HG03565 (cell line): ENCODE results near the gene GREB1.

Experiments used
- ATAC-seq: cut with Tn5 transposase; IDR thresholded peaks from one replicate; pipeline ENCODE4 v1.9.1; 2021; ENCODE audit warnings: mild to moderate bottlenecking, moderate library complexity; ENCODE audit not compliant: unreplicated experiment

The GREB1 gene

GRCh38 chr2:11678306-11678960 lies 144.6 kb downstream of the GREB1 start:
- ATAC-seq: no peak

DNA sequence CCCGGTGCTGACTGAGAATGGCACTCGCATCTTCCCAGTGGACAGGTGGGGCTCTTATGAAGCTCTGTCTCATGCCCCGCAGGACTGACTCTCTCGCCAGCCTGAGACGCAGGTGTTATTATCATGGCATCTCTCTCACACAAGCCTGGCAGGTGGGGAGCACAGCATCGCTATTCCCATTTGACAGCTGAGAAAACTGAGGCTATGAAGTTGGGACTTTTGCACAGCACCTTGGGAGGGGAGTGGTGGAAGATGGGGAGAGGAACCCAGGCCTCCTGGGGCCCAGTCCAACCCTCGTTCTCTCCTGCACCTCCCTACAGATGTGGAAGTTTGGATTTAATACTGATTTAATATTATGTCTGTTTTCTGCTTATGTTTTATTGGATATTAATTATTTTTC lies 145.2 kb downstream of the GREB1 start:
- ATAC-seq: no peak

- ATAC-seq: no peak
Measured at GRCh38 chr2:11679486-11680181, 145.8 kb downstream of the GREB1 start.

DNA sequence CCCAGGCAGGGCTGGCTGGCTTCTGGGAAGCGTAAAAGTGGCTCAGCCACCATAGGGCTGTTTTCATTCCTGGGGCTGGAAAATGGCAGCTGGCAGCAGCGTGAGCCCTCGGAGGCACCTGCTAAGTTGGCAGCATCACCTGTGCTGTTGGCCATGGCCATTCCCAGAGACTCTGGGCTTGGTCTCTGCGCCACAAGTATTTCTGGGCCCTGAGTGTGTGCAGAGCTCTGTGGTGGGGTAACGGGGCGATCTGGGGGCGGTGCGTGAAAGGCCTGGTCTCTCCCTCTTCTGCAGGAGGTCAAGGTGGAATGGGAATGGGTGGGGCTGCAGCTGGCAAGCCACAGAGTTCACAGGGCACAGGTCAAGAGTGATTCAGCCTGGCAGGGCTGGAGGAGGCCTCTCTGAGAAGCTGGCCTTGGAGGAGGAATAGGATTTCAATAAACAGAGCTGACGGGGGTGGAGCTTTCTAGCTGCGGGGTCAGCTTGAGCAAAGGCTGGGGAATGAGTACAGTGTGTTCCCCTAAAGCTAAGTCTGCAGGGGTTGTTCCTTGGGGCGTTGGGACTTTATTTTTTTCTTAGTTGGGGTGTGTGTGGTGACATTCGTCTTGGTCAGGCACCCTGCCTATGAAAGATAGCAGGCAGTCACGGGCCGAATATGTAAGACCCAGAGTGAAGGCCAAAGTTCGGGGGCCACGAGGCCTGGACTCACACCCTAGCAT lies 146.5 kb downstream of the GREB1 start:
- no peak for ATAC-seq

GRCh38 chr2:11680901-11681721 lies 147.3 kb downstream of the GREB1 start:
- ATAC-seq: no peak

DNA sequence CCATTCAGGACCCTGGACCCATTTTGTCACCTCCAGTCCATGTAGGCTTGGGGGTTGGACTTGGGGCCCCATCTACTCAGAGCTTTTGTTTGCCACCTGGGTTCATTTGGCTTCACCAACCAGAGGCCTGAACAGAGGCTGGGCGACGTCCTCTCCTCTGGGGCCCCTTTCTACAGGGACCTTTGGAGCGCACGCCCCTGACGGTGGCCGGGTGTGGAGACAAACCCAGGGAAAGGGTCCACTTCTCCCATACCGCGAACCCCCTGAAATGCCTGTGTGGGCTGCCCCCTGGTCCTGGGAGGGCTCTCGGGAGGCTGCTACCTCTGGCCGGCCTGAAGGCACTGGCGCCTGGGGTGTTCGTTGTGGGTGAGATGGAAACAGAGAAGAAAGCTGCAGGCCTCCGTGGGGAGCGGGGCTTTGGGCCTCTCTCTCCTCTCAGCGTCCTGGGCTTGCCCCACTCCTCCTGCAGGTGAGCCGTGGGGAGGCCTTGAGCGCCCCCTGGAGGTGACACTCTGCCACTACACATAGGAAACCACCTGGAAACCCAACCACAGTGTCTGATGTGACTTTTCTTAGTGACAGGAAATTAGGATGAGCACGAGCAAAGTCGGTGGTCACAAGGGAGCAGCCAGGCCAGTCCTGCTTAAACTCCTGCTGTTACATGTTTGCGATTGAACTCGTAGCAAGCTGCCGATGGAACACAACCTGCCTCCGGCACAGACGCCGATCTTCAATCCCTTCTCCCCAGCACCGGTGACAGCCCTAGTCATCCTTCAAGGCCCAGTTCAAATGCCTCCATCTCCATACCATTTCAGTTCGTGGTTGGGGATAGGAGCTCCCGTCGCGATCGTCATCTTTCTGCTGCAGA lies 148.1 kb downstream of the GREB1 start:
- ATAC-seq: no peak

DNA sequence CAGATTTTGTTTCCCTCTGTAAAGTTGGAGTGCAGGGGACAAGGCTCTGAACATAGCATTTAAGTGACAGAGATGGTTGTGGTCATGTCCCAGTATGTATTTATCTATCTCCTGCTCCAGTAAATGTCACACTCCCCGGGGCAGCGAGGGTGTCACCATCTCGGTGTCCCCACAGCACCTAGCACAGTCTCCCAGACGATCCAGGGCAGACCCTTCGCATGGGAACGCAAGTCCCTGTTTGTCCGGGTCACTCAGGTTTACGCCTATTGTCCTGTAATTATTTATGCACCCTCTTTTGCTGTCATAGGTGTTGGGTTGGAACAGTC lies 148.7 kb downstream of the GREB1 start:
- ATAC-seq: no peak

DNA sequence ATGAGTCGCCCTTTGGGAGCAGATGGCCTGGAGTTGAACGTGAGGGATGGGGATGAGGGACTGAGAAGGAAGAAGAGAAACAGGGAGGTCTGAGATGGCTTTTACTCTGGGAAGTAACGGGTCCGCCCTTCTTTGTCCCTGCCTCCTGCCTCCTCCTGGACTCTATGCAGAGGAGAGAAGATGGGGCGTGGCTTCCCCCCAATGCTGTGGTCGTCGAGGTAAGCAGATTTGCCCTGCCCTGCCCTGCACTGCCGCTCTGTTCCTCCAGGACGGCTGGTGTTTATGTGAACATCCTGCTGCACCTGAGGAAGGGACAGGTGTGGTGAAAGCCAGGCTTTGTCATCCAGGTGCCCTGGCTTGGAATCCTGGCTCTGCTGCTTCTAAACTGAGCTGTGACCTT lies 149.6 kb downstream of the GREB1 start:
- no peak for ATAC-seq

- no peak for ATAC-seq
Measured at GRCh38 chr2:11683966-11684365, 150.1 kb downstream of the GREB1 start.

GRCh38 chr2:11684894-11685460 lies 151.1 kb downstream of the GREB1 start:
- no peak for ATAC-seq

DNA sequence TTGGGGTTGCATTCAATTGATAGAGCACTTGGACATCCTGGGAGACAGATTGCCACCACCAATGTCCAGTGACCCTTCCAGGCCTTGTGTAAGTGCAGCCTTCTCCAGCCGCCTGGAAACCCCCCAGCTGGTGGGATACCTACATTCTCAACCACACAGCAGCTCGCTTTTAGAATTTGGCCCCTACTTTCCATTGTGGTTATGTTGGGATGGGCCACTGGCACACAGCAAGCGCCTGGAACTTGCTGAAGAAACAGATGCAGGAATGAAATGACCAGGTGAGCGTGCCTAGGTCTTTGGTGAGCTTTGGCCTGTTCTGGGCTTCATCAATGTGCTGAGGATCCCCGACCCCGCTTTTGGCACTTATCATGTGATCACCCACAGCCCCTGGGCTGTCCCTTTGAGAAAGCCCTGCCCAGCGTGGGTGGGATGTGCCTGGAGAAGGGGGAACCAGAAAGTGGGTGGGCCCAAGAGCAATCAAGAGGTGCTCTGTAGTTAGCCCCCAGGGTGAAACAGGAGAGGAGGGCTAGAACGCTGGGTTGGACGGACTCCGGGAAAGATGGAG lies 152.1 kb downstream of the GREB1 start:
- ATAC-seq: no peak

DNA sequence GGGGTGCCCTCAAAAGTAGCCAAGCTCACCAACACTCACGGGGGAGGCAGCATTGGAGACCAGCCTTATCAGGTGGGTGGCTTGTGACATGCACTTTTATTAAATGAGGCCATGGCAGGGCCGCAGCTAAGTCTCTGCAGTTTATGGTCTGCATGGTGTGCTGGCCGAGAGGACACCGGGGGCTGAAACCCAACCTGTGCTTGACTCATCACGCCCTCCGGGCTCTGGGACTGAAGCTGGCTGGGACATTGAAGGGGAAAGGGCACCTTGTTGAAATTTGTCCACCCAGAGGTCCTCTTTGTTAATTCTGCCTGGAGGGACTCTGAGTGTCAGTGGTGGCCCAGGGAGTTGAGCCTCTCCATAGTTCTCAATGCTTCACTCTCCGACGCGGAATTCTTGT lies 153.9 kb downstream of the GREB1 start:
- no peak for ATAC-seq

GRCh38 chr2:11688222-11689069 lies 154.6 kb downstream of the GREB1 start:
- ATAC-seq: peak; percentile 67

DNA sequence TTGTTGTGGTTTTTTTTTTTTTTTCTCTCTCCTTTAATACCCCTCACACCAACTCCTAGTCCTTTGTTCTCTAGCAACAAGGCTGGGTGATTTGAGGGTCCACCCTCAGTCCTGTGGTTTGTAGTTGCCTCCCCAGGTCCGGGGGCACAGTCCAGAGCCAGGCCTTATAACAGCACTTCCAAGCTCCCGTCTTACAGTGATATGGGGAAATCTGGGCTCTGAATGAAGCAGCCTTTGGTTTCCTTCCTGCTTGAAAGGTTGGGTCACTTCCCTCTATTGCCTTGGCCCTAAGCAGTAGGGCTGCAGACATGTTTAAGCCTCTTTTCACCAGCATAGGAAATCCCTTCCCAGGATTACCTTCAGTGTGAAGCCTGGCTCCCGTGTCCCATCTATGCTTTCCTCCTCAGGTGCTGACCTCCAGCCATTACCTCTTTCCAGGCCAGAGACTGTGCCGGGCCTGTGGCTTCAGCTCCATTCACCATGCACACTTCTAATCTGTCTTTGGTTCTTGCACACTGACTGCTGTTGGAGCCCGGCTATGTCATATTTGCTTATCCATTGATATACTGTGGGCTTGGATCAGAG lies 157.3 kb downstream of the GREB1 start:
- no peak for ATAC-seq
